ENCODE results near the gene STARD10.

Gene STARD10

DNA sequence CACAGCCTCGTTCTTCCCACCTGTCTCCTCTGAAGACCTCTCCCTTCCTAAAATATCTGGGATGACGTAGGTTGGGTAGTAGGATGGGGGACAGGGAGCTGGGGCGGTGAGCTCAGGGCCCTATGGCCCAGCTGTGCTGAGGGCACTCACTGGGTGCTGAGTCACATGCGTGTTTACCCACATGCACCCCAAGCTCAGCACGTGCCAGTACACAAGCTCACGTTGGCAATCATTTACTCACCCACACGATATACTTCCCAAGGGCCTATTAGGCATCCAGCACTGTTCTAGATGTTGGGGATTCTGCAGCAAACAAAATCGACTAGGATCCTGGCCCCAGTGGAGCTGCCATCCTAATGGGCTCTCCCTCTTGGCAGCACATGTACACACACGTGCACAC lies 70.3 kb downstream of the STARD10 start:
- DNase-seq: no peak

DNA sequence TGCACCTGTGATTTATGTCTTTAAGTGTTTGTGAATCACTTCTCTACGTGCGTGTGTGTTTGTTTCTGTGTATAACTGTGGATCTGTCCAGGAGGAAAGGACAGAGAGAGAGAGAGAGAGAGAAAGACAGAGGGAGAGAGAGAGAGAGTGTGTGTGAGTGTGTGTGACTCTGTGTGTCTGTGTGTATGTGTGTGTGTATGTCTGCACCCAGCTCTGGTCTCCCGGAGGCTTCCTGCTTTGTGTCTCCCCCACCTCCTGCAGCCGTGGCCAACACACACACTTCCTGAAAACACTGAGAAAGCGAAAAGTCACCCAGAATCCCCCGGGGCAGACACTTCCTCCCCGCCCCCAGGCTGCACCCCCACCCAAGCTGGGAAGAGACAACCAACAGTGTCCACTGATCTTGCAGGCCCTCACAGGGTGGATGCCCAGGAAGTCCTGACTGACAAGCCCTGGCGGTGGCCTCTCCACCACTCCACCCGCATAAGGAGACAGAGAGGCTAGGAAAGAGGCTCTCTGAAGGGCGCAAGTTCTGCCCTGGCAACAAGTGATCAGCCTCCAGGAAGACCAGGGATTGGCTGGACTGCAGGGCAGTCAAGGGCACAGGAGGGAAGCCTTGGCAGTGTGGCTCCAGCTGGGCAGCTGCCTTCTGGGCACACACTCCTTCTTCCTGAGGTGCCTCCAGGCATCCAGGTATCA lies 71.6 kb downstream of the STARD10 start:
- peak; percentile 84 for DNase-seq

DNA sequence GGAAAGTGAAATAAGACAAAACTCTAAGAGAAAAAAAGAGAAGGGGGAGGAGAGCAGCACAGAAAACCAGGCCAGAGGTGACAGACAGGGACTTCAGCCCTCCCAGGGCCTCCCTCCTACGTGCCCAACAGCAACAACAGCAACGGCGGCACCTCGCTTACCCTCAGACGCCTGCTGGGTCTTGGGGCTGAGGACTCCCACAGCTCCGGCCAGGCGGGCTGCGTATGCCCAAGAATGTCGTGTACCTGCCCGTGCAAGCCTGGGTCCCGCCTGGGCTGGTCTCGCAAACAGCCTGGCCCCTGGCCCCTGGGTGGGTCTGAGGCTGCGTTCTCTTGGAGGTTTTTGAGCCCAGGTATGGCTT lies 72.2 kb downstream of the STARD10 start:
- peak; percentile 47 for DNase-seq

DNA sequence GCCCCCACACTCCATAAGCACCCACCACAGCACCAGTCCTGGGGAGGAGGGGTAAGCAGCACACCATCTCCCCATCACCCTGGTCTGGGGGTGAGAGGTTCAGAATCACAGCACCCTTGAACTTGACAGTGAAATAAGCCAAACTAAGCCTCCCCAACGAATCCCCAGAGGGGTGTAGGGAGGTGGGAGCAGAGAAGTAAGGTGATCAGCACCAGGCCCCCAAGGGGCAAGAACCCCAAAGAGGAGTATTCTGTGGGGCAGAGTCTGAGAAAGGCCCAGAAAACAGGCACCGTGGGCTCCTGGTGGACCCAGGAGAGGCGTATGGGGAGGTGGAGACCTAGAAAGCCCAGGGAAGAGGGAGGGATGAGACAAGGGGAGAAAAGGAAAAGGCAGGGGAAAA lies 72.6 kb downstream of the STARD10 start:
- DNase-seq: no peak

DNA sequence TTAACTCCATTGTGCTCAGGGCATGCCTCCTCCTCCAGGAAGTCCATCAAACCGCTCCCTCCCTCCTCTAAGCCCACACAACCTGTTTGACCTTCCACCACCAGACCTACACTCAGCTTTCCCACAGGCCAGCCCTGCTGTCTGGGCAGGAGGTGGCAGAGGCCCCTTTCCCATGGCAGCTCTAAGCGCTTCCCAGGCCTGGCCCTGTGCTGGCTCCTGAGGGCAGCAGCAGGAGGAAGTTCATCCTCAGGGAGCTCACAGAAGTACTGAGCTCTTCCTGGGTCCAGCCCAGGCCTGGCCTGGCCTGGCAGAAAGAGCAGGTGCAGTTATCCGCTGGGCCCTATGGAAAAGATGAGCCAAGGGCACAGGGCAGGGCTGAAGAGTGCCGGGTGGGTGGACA lies 73.1 kb downstream of the STARD10 start:
- no peak for DNase-seq

DNA sequence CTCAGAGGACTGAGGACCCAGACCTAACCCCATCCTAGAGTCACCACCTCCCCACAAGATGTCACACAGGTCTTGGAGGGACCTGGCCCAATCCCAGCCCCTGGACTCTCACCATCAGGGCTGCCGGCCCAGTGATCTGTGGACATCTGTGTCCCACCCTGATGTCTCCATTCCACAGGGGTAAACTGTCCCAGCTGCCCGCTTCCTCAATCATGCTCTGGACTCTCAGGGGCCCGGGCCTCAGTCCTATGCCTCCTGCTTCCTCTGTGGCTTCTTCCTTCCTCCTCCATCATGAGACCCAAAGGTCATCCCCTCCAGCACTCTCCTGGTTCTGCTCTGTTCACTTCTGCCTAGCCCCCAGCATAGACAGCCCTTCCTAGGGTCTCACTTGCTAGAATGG lies 73.8 kb downstream of the STARD10 start:
- no peak for DNase-seq

DNA sequence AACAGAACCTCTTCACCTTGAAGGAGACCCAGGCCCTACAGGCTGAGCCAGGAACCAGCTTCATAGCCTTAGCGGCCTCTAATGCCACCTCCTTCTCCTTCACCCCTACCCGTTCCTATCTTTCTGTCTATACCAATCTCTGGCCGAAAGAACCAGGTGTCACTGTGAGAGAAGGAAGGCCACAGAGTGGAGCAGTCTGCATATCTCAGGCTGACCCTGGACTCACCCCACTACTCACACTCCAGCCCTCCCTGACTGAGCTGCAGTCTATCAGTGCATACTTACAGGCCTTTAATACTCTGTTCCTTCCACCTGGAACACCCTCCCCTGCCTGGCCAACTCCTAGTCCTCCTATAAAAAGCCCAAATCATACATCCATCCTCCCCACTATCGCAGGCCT lies 74.3 kb downstream of the STARD10 start:
- no peak for DNase-seq

DNA sequence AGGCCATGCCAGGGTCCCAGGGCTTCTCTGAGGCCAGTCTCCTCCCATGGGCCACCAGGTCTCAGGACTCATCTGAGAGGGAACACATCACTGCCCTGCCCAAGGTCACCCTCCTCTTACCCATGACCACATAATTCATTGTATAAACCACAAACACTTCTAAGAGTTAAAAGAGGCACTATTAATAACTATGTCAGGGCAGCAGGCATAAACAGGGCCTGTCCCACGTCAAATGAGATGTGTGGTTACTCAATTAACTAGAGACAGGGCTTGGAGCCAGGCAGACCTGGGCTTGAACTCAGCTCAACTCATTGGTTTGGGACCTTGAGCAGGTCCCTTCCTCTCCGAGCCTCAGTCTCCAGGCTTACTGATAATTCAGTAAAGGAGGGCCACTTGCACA lies 74.7 kb downstream of the STARD10 start:
- no peak for DNase-seq

DNA sequence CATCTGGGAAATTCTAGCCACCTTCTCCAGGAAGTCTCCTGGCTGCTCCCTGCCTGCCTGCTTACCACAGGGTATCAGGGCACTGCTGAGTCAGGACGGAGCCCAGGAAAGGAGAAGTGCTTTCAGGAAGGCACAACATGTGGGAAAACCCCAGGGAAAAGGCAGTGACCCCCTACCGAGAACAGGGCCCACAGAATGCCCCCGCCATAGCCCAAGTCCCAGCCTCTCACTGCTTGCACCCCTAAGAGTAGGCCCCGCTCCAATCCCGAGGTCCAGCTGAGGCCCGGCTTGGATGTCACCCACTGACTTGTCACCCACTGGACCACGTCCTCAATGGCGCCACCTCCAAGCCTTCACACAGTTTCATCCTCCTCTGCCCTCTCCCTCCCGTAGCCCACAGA lies 75.7 kb downstream of the STARD10 start:
- no peak for DNase-seq

DNA sequence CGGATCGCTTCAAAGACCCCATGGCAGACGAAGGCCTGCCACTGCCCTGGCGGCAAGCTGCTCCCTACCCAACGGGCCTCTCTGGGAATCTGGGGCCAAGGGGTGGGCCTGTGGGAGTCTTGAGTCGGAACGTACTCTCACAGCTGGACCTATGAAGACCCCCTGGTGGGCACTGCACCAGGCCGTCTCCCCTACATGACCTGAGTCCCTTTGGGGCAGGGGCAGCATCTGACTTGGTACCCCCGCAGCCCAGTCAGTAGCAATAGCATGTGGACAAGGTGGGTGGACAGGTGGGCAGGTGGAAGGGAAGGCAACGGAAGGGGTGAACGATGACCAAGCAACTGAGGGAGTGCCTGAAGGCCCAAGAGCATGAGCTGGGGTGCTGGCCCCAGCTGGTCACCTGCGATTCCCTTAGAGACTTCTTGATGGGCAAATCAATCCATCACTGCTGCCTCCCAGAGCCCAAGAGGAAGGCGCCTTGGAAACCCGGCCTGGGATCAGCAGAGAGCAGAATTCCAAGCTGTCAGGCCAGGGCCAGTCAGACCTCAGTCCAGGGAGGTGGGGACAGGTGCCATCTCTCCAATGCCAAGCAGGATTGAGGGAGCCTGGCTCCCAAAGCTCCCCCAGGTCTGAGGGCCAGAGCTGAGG lies 76.9 kb downstream of the STARD10 start:
- no peak for DNase-seq

DNA sequence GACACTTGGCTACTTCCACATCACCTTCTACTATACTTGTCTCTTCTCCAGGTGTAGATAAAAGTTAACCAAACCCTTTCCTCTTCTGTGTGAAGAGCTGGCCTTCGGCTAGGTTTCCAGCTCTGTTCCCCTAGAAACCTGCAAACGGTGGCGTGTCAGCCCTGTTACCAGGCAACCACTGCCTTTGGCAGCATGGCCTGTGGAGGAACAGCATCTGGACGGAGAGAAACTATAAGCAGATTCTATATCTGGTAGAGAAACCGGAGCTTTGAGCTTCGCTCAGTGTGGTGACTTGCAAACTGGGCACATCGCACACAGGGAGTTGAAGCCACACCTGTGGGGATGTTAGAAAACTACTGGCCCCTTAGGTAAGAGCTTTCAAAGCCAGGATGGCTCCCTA lies 77.6 kb downstream of the STARD10 start:
- DNase-seq: no peak

DNA sequence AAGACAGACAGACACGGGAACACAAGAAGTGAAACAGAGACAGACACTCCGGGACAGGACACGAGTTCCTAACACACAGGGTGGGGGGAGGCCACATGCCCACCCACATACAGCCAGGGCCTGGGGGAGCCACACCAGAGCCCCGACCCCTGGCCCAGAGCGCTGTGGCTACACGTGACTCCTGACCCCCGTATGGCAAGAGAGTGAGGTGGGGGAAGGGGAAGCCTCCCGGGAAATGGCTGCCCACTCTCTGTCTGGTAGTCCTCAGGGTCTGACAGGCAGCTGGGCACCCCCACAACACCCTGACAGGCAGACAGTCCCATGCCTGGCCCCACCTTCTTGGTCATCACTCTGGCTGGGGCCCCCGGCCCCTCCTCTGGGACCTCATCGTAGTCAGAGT lies 81.0 kb downstream of the STARD10 start:
- no peak for DNase-seq

DNA sequence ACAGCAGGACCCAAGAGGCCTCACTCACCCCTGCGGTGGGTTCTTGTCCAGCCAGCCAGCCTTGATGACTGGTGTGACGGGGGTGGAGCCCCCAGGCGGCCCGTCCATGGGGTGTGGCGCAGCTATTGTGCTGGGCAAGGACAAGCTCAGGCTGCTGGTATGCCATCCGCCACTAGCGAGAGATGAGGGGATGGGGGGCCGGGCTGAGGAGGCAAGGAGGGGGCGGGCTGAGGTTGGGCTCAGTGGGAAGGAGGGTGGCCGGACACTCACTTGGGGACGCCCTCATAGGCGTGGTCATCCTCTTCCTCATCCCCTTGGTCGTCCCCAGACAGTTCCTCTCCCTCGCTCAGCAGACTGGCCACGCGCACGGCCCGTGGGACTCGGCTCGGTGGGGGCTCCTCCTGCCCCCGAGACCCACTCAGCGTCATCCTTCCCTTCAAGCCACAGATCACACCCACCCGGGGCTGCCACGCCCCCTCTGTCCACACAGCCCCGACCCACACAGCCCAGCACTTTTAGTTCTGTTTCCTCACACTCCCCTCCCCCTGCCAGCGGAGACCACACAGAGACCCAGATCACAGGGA lies 81.6 kb downstream of the STARD10 start:
- no peak for DNase-seq

DNA sequence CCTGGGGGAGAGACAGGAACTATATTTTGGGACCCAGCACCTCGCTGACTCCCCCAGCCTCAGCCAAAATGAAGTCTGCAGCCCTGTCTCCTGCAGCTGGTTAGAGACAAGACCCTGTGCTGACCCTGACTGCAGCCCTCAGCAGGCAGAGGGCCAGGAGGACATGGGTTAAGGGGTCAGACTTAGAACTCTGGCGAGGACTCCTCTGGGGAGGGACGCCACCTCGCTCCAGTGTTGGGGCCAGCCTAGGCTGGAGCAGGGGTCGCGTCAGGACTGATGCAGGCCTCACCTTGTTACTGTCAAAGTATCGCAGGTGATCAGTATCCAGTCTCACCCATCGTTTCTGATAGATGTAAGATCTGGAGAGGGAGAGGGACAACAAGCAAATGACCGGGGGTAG lies 82.7 kb downstream of the STARD10 start:
- no peak for DNase-seq

DNA sequence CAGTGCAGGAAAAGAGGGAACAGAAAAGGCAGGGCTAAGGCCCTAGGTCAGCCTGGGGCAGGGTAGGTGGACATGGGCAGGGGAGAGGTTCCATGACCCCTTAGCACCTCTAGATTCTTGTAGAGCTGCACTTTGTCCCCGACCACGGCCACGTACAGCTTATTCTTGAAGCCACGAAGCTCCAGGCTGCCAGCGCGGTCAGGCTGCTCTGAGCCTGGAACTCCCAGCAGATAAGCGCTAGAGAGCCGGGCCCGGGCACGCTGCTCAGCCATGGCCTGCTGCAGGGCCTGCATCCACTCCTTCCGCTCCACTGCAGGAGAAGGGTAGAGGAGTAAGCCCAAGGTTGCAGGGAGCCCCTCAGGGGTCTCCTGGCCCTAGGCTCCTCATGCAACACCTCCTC lies 83.6 kb downstream of the STARD10 start:
- DNase-seq: no peak

DNA sequence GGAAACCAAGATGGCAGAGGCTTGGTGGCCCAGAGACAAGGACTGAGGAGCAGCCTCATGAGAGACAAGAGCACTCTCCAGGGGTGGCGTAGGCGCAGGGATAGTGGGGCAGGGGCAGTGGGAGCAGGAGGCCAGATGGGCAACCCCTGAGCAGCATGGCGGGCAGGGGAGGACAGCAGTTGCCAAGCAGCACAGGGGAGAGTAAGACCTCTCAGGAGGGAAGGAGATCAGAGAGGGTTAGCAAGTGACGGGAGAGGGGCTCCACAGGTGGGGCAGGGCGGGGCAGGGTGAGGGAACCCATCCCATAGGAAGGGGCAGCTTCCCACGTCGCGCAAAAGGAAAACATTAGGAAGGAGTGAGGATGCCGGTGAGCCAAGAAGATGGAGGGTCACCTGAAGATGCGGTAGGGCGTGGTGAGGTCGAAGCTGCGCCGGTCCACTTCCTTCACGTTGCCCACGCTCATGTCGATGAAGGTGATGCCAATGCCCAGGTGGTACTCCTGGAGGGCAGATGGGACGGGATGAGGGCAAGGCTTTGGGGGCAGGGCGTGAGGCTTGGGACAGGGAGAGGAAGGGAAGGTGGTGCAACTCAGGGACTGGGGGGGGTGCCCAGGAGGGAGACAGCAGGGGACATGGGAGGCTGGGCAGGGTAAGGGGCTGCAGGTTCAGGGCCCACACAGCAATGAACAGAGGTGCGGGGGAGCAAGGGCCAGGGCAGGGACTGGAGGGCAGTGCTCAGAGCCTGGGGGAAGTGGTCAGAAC lies 84.2 kb downstream of the STARD10 start:
- no peak for DNase-seq

DNA sequence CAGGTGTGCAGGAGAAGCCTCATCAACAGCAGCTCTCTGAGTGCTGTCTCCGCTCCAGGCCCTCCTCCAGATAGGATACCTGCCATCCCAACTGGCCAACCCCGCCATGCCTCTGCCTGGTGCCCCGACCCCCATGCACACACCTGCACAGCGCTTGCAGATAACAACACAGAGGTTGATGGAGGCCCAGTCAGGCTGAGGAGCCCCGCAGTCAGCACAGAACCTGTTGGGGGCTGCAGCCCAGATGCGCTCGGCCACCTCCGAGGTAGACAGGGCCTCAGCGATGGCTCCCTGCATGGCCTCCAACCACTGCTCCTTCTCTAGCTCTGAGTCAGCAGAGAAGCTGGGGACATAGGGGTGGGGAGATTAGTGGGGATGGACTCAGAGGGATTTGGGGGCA lies 86.8 kb downstream of the STARD10 start:
- DNase-seq: no peak

DNA sequence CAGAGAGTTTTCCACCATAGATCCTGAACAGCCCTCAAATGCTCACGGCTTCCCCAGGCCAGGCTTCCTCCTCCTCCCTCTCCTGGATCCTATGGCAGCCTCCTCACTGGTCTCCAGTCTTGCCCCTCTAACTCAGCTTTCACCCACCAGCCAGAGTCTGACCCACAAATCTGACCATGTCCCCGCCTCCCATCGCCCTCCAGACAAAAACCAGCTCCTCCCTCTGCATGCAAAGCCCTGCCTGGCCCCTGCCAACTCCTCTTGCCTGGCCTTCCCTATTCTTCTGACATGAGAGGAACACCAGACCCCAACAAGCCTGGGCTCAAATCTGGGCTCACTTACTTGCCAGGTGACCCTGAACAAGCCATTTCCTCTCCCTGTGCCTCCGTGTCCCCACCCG lies 87.3 kb downstream of the STARD10 start:
- no peak for DNase-seq

DNA sequence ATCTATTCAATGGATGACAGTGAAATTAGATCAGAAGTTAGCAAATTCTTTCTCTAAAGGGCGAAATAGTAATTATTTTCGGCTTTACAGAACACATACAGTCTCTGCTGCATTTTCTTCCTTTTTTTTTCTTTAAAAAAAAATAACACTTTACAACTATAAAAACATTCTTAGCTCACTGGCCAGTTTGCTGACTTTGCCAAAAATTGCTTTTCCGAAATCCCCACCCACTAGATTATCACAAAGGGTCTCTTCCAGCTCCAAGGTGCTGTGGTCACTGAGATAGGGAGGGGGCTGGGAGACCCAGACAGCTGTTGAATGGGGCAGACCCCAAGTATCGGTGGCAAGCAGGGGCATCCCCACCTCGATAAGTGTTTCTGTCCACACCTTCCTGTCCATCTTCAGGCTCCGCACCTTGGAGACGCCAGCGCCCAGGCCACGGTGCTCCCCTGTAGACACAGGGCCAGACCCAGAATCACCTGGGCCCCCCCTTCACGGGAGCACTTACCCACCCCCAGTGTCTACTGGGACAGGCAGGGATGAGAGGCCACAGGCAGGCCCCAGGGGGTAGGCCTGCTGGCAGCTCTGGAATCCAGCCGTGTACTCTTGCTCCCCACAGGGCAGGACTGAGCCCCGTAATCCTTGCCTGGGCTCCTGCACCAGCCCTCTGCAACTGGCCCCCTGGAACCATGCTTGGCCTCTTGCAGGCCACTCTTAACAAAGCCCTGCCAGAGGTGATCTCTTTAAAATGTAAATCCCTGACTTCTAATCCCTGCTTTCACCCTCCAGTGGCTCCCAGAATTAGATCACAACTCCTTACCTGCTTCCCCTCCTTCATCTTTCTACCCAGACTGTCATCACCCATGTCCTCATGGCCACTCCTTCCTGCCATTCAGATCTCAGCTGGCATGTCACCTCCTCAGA lies 88.1 kb downstream of the STARD10 start:
- DNase-seq: no peak

DNA sequence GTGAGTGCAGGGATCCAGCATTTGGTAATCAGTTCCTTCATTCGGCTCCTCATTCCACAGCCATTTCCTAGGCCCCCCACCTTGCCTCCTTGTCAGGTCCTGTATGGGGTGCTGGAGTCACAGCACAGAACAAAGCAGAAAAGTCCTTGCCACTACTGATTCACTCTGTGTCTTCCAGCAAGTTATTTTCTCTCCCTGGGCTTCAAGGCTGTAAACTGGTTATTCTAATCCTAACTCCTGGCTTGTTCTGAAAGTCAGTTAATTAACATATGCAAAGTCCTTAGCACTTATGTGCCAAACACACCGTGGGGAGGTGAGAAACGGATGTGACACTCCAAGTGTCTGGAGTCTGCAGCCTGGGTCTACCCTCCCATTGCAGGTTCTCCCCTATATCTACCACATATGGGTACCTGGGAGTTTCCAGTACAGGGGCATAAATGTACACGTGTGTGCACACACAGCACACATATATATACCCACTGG lies 89.0 kb downstream of the STARD10 start:
- DNase-seq: no peak
